Astrocyte (in vitro differentiated cells and primary cell): ENCODE results near the gene USP47. TPM values are rescaled to one million over a fixed set of nuclear protein-coding genes. Genes with fewer than 3 reads are reported as not detected.

Source experiments
- DNase-seq: peaks from one replicate; pipeline ENCODE4 v3.0.0-alpha.2; 2010; ENCODE audit warnings: low read depth
- FAIRE-seq: peaks from 2 replicates; lab custom pipeline; 2011; peaks lifted over from hg19 to GRCh38; lab: Jason Lieb, UNC
- H2AFZ ChIP-seq: 2 replicates; pipeline ENCODE4 v1.6.0; 2012; ENCODE audit warnings: low read depth, low read length, inconsistent platforms
- H3K27ac ChIP-seq: 2 replicates; pipeline ENCODE4 v1.5.1; 2011; ENCODE audit warnings: low read depth, low read length, inconsistent platforms
- H3K27me3 ChIP-seq: 2 replicates; pipeline ENCODE4 v1.6.0; 2011; ENCODE audit warnings: low read length, inconsistent platforms; ENCODE audit not compliant: insufficient read depth
- H3K36me3 ChIP-seq: 2 replicates; pipeline ENCODE4 v1.5.1; 2011; ENCODE audit warnings: low read length, inconsistent platforms; ENCODE audit not compliant: insufficient read depth
- H3K4me1 ChIP-seq: 2 replicates; pipeline ENCODE4 v1.5.1; 2011; ENCODE audit warnings: low read length, inconsistent platforms; ENCODE audit not compliant: insufficient read depth
- H3K4me2 ChIP-seq: 2 replicates; pipeline ENCODE4 v1.6.0; 2012; ENCODE audit warnings: low read length, inconsistent platforms
- H3K4me3 ChIP-seq: 2 replicates; pipeline ENCODE4 v1.5.1; 2011; ENCODE audit warnings: low read depth, mild to moderate bottlenecking, low read length, inconsistent platforms; ENCODE audit not compliant: insufficient read depth
- H3K79me2 ChIP-seq: 2 replicates; pipeline ENCODE4 v1.6.0; 2012; ENCODE audit warnings: mild to moderate bottlenecking, low read length, inconsistent platforms; ENCODE audit not compliant: insufficient read depth
- H3K9ac ChIP-seq: 2 replicates; pipeline ENCODE4 v1.6.0; 2012; ENCODE audit warnings: mild to moderate bottlenecking, low read length, inconsistent platforms
- H3K9me3 ChIP-seq: 2 replicates; pipeline ENCODE4 v1.5.1; 2012; ENCODE audit warnings: low read depth, mild to moderate bottlenecking, low read length, inconsistent platforms; ENCODE audit not compliant: insufficient read depth
- H4K20me1 ChIP-seq: 2 replicates; pipeline ENCODE4 v1.6.0; 2012; ENCODE audit warnings: low read length, inconsistent platforms; ENCODE audit not compliant: insufficient read depth
- H3K27ac Mint-ChIP-seq: one replicate; pipeline ENCODE4 v1.8.0; 2021; ENCODE audit warnings: mild to moderate bottlenecking, mixed read lengths; ENCODE audit not compliant: unreplicated experiment
- H3K27me3 Mint-ChIP-seq: one replicate; pipeline ENCODE4 v1.8.0; 2021; ENCODE audit warnings: low read depth, mixed read lengths; ENCODE audit not compliant: unreplicated experiment
- H3K36me3 Mint-ChIP-seq: one replicate; pipeline ENCODE4 v1.8.0; 2021; ENCODE audit warnings: low read depth, mixed read lengths; ENCODE audit not compliant: unreplicated experiment
- H3K4me1 Mint-ChIP-seq: one replicate; pipeline ENCODE4 v1.8.0; 2021; ENCODE audit warnings: low read depth, mixed read lengths; ENCODE audit not compliant: unreplicated experiment
- H3K4me3 Mint-ChIP-seq: one replicate; pipeline ENCODE4 v1.8.0; 2021; ENCODE audit warnings: mild to moderate bottlenecking, moderate library complexity, mixed read lengths; ENCODE audit not compliant: unreplicated experiment
- H3K9me3 Mint-ChIP-seq: one replicate; pipeline ENCODE4 v1.8.0; 2021; ENCODE audit warnings: mild to moderate bottlenecking, mixed read lengths; ENCODE audit not compliant: unreplicated experiment
- EZH2 ChIP-seq: IDR thresholded peaks from 2 replicates; pipeline ENCODE4 v1.6.1; 2012; ENCODE audit warnings: mild to moderate bottlenecking, low read length, inconsistent platforms; ENCODE audit not compliant: insufficient read depth
- total RNA-seq: library from RNA; stranded (reverse); gene quantifications from 2 replicates; pipeline ENCODE4 v1.2.1, GENCODE V29; 2021
- TF ChIP-seq, protein P1 (sequence below): IDR thresholded peaks from 2 replicates; pipeline ENCODE4 v1.5.1; 2011; ENCODE audit warnings: low read depth, mild to moderate bottlenecking, inconsistent platforms, low read length, moderate library complexity; ENCODE audit not compliant: insufficient read depth

Gene USP47
- total RNA-seq, 1 donor from 2014 or later: 49.5 TPM

DNA sequence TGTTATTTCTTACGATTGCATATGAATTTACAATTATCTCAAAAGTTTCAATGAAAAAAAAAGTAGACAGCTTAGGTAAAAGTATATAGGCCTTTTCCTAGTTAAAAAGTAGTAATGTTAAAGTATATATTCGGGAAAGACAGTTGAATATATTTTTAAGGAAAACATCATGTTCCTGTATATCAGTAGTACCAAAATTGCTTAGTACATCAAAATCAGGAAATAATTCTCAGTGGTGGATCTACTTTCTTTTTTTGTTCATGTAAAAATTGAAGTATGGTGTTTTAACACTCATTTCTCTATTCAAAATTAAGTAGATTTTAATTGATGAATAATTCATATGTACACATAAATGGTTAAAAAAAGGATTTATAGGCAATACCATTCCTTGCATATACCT is 73.9 kb downstream of the USP47 start:
- Histone ChIP-seq H3K9ac (no peak overlapping the region), H3K4me1 (no peaks in the 10 kb centered on the region), H3K4me3 (no peak overlapping the region), H3K4me2 (no peak overlapping the region), H3K36me3 (peaks cover 17% of the 10 kb centered on the region), H3K27ac (no peak overlapping the region), H3K9me3 (no peaks in the 10 kb centered on the region), H3K79me2 (no peaks in the 10 kb centered on the region), H2AFZ (no peak overlapping the region), H4K20me1 (no peaks in the 10 kb centered on the region), H3K27me3 (no peaks in the 10 kb centered on the region)
- FAIRE-seq (no peak), DNase-seq (no peak)
- no peak for TF ChIP-seq EZH2
- H3K4me3 Mint-ChIP-seq: no peak overlapping the region
- H3K4me1 Mint-ChIP-seq: peaks cover 22% of the 10 kb centered on the region
- H3K36me3 Mint-ChIP-seq: peaks cover 4% of the 10 kb centered on the region
- no peaks in the 10 kb centered on the region for H3K9me3 Mint-ChIP-seq
- no peaks in the 10 kb centered on the region for H3K27me3 Mint-ChIP-seq
- no peak overlapping the region for H3K27ac Mint-ChIP-seq

DNA sequence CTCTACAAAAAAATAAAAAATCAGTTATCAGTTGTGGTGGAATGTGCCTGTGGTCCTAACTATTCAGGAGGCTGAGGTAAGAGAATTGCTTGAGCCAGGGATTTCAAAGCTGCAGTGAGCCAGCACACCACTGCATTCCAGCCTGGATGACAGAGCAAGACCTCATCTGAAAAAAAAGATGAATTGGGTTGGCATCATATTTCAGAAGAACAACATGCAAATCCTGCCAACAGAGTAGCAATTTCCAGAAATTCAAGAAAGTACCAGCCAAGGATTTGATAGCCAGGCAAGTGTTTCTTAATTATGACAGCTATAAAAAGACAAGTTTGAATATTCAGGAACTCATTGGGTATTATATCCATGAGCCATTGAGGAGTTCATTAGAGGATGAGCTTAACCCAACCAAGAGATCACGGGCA is 75.2 kb downstream of the USP47 start:
- H3K4me2 ChIP-seq: no peak overlapping the region
- no peaks in the 10 kb centered on the region for H3K79me2 ChIP-seq
- no peaks in the 10 kb centered on the region for H3K27me3 ChIP-seq
- H4K20me1 ChIP-seq: no peaks in the 10 kb centered on the region
- TF ChIP-seq, protein P1, sequence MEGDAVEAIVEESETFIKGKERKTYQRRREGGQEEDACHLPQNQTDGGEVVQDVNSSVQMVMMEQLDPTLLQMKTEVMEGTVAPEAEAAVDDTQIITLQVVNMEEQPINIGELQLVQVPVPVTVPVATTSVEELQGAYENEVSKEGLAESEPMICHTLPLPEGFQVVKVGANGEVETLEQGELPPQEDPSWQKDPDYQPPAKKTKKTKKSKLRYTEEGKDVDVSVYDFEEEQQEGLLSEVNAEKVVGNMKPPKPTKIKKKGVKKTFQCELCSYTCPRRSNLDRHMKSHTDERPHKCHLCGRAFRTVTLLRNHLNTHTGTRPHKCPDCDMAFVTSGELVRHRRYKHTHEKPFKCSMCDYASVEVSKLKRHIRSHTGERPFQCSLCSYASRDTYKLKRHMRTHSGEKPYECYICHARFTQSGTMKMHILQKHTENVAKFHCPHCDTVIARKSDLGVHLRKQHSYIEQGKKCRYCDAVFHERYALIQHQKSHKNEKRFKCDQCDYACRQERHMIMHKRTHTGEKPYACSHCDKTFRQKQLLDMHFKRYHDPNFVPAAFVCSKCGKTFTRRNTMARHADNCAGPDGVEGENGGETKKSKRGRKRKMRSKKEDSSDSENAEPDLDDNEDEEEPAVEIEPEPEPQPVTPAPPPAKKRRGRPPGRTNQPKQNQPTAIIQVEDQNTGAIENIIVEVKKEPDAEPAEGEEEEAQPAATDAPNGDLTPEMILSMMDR: no peak
- no peak for TF ChIP-seq EZH2
- no peak overlapping the region for H3K4me3 ChIP-seq
- peak; percentile 94 for DNase-seq
- H3K27ac ChIP-seq: no peak overlapping the region
- Mint-ChIP-seq H3K36me3 (peaks cover 3% of the 10 kb centered on the region), H3K27ac (peak overlapping the region; percentile 93), H3K4me1 (peaks cover 22% of the 10 kb centered on the region), H3K27me3 (no peaks in the 10 kb centered on the region), H3K4me3 (peak overlapping the region; percentile 35), H3K9me3 (no peaks in the 10 kb centered on the region)
- no peak overlapping the region for H3K9ac ChIP-seq
- no peak overlapping the region for H2AFZ ChIP-seq
- peak; percentile 78 for FAIRE-seq
- no peaks in the 10 kb centered on the region for H3K9me3 ChIP-seq
- H3K36me3 ChIP-seq: peaks cover 10% of the 10 kb centered on the region
- no peaks in the 10 kb centered on the region for H3K4me1 ChIP-seq

DNA sequence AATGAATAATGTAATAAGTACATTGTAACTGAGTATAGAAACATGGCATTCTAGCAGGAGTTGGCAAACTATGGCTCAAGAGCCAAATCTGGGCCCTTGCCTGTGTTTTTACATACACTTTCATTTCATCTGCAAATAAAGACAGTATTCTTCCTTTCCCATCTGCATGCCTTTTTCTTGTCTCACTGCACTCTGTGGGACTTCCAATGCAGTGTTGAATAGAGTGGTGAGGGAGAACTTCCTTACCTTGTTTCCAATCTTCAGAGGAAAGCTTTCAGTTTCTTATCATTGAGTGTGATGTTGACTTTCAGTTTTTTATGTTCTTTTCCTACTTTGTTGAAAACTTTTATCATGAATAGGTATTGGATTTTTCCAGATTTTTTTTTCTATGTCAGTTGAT is 82.1 kb downstream of the USP47 start:
- Mint-ChIP-seq H3K27ac (no peak overlapping the region), H3K27me3 (no peaks in the 10 kb centered on the region), H3K36me3 (peaks cover 12% of the 10 kb centered on the region), H3K9me3 (no peaks in the 10 kb centered on the region), H3K4me1 (peaks cover 9% of the 10 kb centered on the region), H3K4me3 (no peak overlapping the region)
- TF ChIP-seq, protein P1: no peak
- TF ChIP-seq EZH2: no peak
- FAIRE-seq (peak; percentile 5), DNase-seq (no peak)
- Histone ChIP-seq H2AFZ (no peak overlapping the region), H3K9me3 (no peaks in the 10 kb centered on the region), H3K79me2 (peaks cover 3% of the 10 kb centered on the region), H3K9ac (no peak overlapping the region), H3K4me2 (no peak overlapping the region), H3K4me1 (no peaks in the 10 kb centered on the region), H3K27ac (no peak overlapping the region), H3K27me3 (no peaks in the 10 kb centered on the region), H3K4me3 (no peak overlapping the region), H4K20me1 (no peaks in the 10 kb centered on the region), H3K36me3 (peaks cover 9% of the 10 kb centered on the region)
